SK-N-SH (cell line): Measurements from ENCODE around the gene RBMS1. TPM values are rescaled to one million over a fixed set of nuclear protein-coding genes. Genes with fewer than 3 reads are reported as not detected.

Experiments used
- CTCF ChIA-PET: fragments of 300-600, 350-600 bp; formaldehyde crosslinking; extraction: SDS; loops from one replicate; lab custom pipeline; 2021; lab: Yijun Ruan, JAX
- POLR2A ChIA-PET: fragments of 350-600 bp; sonication (Branson Sonifier 250); formaldehyde crosslinking; extraction: SDS; loops from one replicate; lab custom pipeline; 2020; ENCODE audit warnings: antibody characterized with exemption, inconsistent platforms; lab: Yijun Ruan, JAX
- DNase-seq: peaks from one replicate; pipeline ENCODE4 v3.0.0; 2012
- H2AFZ ChIP-seq: fragments of 200-600 bp; sonication (generic); 2 replicates; pipeline ENCODE4 v1.8.1; 2016; ENCODE audit warnings: antibody characterized with exemption, mild to moderate bottlenecking, low read depth
- H3F3A ChIP-seq: fragments of 200-600 bp; sonication (generic); replicated peaks from 2 replicates; pipeline ENCODE3; 2016; ENCODE audit warnings: antibody characterized with exemption, mild to moderate bottlenecking; ENCODE audit not compliant: insufficient read depth
- H3K27ac ChIP-seq, 2 experiments: fragments of 200-500 bp in 1 of 2; fragments of 200-600 bp in 1 of 2; sonication (Bioruptor generic) in 1 of 2; sonication (generic), shearing (Covaris generic) in 1 of 2; 2 replicates each; pipeline versions ENCODE4 v1.5.1 to v1.6.1; 2014 to 2016; ENCODE audit warnings: low read depth in 2 of 2, inconsistent platforms in 1 of 2, low read length in 1 of 2, mild to moderate bottlenecking in 1 of 2, mixed read lengths in 1 of 2
- H3K27me3 ChIP-seq: fragments of 200-600 bp; sonication (generic), shearing (Covaris generic); 2 replicates; pipeline ENCODE4 v1.6.1; 2016; ENCODE audit warnings: mixed run types; ENCODE audit not compliant: insufficient read depth
- H3K36me3 ChIP-seq, 2 experiments: fragments of 200-500 bp in 1 of 2; fragments of 200-600 bp in 1 of 2; sonication (Bioruptor generic) in 1 of 2; sonication (generic) in 1 of 2; replicated peaks in 1 of 2; 2 replicates each; pipeline versions ENCODE3 to v1.5.1; 2014 to 2016; ENCODE audit warnings: low read length in 1 of 2, mild to moderate bottlenecking in 1 of 2; ENCODE audit not compliant: insufficient read depth in 2 of 2, control insufficient read depth in 1 of 2
- H3K4me1 ChIP-seq, 2 experiments: fragments of 200-500 bp in 1 of 2; fragments of 200-600 bp in 1 of 2; sonication (Bioruptor generic) in 1 of 2; sonication (generic), shearing (Covaris generic) in 1 of 2; 2 replicates each; pipeline versions ENCODE4 v1.5.1 to v1.6.1; 2014 to 2016; ENCODE audit warnings: low read depth in 1 of 2, low read length in 1 of 2, mixed run types in 1 of 2; ENCODE audit not compliant: insufficient read depth in 2 of 2, control insufficient read depth in 1 of 2
- H3K4me2 ChIP-seq: fragments of 200-600 bp; sonication (generic), shearing (Covaris generic); 2 replicates; pipeline ENCODE4 v1.6.1; 2017; ENCODE audit warnings: mixed run types
- H3K4me3 ChIP-seq, 2 experiments: fragments of 200-500 bp in 1 of 2; fragments of 200-600 bp in 1 of 2; sonication (Bioruptor generic) in 1 of 2; sonication (generic), shearing (Covaris generic) in 1 of 2; 2 replicates each; pipeline versions ENCODE4 v1.5.1 to v1.8.1; 2014 to 2016; ENCODE audit warnings: low read depth in 2 of 2, inconsistent platforms in 1 of 2, low read length in 1 of 2, mild to moderate bottlenecking in 1 of 2, mixed read lengths in 1 of 2, moderate library complexity in 1 of 2
- H3K79me2 ChIP-seq: fragments of 200-600 bp; sonication (generic); 2 replicates; pipeline ENCODE4 v1.8.1; 2017; ENCODE audit warnings: mild to moderate bottlenecking; ENCODE audit not compliant: insufficient read depth
- H3K9ac ChIP-seq: fragments of 200-600 bp; sonication (generic); 2 replicates; pipeline ENCODE4 v1.6.1; 2017; ENCODE audit warnings: mixed run types
- H3K9me2 ChIP-seq: fragments of 200-600 bp; sonication (generic); 2 replicates; pipeline ENCODE4 v1.6.1; 2017; ENCODE audit warnings: mixed run types
- H3K9me3 ChIP-seq: fragments of 200-600 bp; sonication (generic); 2 replicates; pipeline ENCODE4 v1.6.1; 2017; ENCODE audit warnings: mixed run types, mild to moderate bottlenecking, moderate library complexity
- H4K20me1 ChIP-seq: fragments of 200-600 bp; sonication (generic); 2 replicates; pipeline ENCODE4 v1.6.1; 2017; ENCODE audit warnings: mild to moderate bottlenecking, mixed run types; ENCODE audit not compliant: insufficient read depth
- CHD2 ChIP-seq: fragments of 150-350 bp; IDR thresholded peaks from 2 replicates; pipeline ENCODE4 v1.6.1; 2018; ENCODE audit warnings: low read length; ENCODE audit not compliant: partially characterized antibody
- EZH2phosphoT487 ChIP-seq: fragments of 200-600 bp; sonication (generic); IDR thresholded peaks from 2 replicates; pipeline ENCODE4 v1.6.1; 2017; ENCODE audit warnings: low read depth, mixed run types, mild to moderate bottlenecking, antibody characterized with exemption, moderate library complexity, borderline replicate concordance
- FOSL2 ChIP-seq: IDR thresholded peaks from 2 replicates; pipeline ENCODE4 v1.4.0; 2012; ENCODE audit warnings: low read depth, mild to moderate bottlenecking, moderate library complexity, borderline replicate concordance
- FOXJ3 ChIP-seq: sonication (generic); formaldehyde crosslinking; IDR thresholded peaks from 2 replicates; pipeline ENCODE4 v1.5.1; 2020; ENCODE audit warnings: mild to moderate bottlenecking, missing genetic modification reagents
- FOXM1 ChIP-seq: IDR thresholded peaks from 2 replicates; pipeline ENCODE4 v1.4.0; 2012; ENCODE audit warnings: low read depth, mild to moderate bottlenecking
- GABPA ChIP-seq: IDR thresholded peaks from 2 replicates; pipeline ENCODE4 v1.4.0; 2012; ENCODE audit warnings: low read depth, mild to moderate bottlenecking
- GATA2 ChIP-seq: sonication (generic); formaldehyde crosslinking; IDR thresholded peaks from 2 replicates; pipeline ENCODE4 v1.5.0; 2020; ENCODE audit warnings: mild to moderate bottlenecking, missing genetic modification reagents
- IRF3 ChIP-seq: fragments of 150-350 bp; IDR thresholded peaks from 2 replicates; pipeline ENCODE4 v1.6.1; 2016; ENCODE audit warnings: mild to moderate bottlenecking, low read depth, low read length
- NFIC ChIP-seq: IDR thresholded peaks from 2 replicates; pipeline ENCODE4 v1.4.0; 2012; ENCODE audit warnings: borderline replicate concordance
- RCOR1 ChIP-seq: fragments of 150-350 bp; IDR thresholded peaks from 2 replicates; pipeline ENCODE4 v1.6.1; 2017; ENCODE audit warnings: antibody characterized with exemption, low read length
- REST ChIP-seq: IDR thresholded peaks from 2 replicates; pipeline ENCODE4 v1.6.1; 2012; ENCODE audit warnings: mild to moderate bottlenecking, low read depth, low read length, moderate library complexity
- SIN3A ChIP-seq: IDR thresholded peaks from 2 replicates; pipeline ENCODE4 v1.6.1; 2012; ENCODE audit warnings: low read depth, mild to moderate bottlenecking, low read length, moderate library complexity, borderline replicate concordance
- SMC3 ChIP-seq: IDR thresholded peaks from 2 replicates; pipeline ENCODE4 v1.6.1; 2012; ENCODE audit warnings: low read depth, low read length, improper control_type of control experiment
- TCF12 ChIP-seq: IDR thresholded peaks from 2 replicates; pipeline ENCODE4 v1.4.0; 2012
- TEAD4 ChIP-seq: IDR thresholded peaks from 2 replicates; pipeline ENCODE4 v1.4.0; 2012; ENCODE audit warnings: mild to moderate bottlenecking, borderline replicate concordance; ENCODE audit not compliant: insufficient read depth
- USF1 ChIP-seq: IDR thresholded peaks from 2 replicates; pipeline ENCODE4 v1.4.0; 2012; ENCODE audit warnings: low read depth, borderline replicate concordance
- USF2 ChIP-seq: fragments of 150-350 bp; IDR thresholded peaks from 2 replicates; pipeline ENCODE4 v1.6.1; 2017; ENCODE audit warnings: antibody characterized with exemption, low read length, low read depth, borderline replicate concordance
- WGBS: methylation state at CpG from one replicate; pipeline ENCODE4 v1.1.6; 2017; ENCODE audit warnings: low lambda C conversion rate; 5-methylcytosine and 5-hydroxymethylcytosine counted together
- polyA plus RNA-seq, 3 experiments: library from polyadenylated mRNA; depleted of rRNA; stranded (reverse); fragments of >200 nt; gene quantifications; 2 replicates each; pipeline ENCODE4 v1.2.3, GENCODE V29; 2012

The RBMS1 gene
- polyA plus RNA-seq, 1 of the 3 experiments (the other 2 are of a cell fraction) = 56.5 TPM

- POLR2A ChIA-PET = no interaction called here
These were observed 229.3 kb downstream of the RBMS1 start for GRCh38 chr2:160264308-160264707.

GRCh38 chr2:160261732-160262131 lies 231.9 kb downstream of the RBMS1 start:
- Histone ChIP-seq H3K27me3 (no peaks in the 10 kb centered on the region), H3K9ac (no peak overlapping the region), H3K9me3 (no peaks in the 10 kb centered on the region), H3K4me2 (no peak overlapping the region), H3K36me3 (no peaks in the 10 kb centered on the region), H3K4me1 (peaks cover 0 to 6% of the 10 kb centered on the region in 2 experiments; a peak in 1 of 4 replicates), H3K9me2 (no peaks in the 10 kb centered on the region), H3F3A (peaks cover 11% of the 10 kb centered on the region), H3K27ac (no peak overlapping the region), H2AFZ (no peak overlapping the region), H3K79me2 (no peaks in the 10 kb centered on the region), H4K20me1 (no peaks in the 10 kb centered on the region), H3K4me3 (no peak overlapping the region)
- WGBS = 96% methylated on average over 2 of the region's 2 CpGs
- no peak for DNase-seq
- CTCF ChIA-PET = interaction anchor here (1.0 to 4.5 kb wide), 4 partner anchors 9 to 709 kb away, joined by 3 to 29 read pairs (median 7); no protein-coding TSS in a partner anchor
- POLR2A ChIA-PET = no interaction called here
- TF ChIP-seq GABPA = no peak
- no peak for TF ChIP-seq USF2
- TF ChIP-seq FOSL2 = no peak
- no peak for TF ChIP-seq USF1
- TF ChIP-seq FOXJ3 = no peak
- TF ChIP-seq CHD2 = no peak
- no peak for TF ChIP-seq SMC3
- no peak for TF ChIP-seq TEAD4
- TF ChIP-seq GATA2 (CRISPR knock-in tag) = no peak
- TF ChIP-seq NFIC = no peak
- no peak for TF ChIP-seq TCF12
- TF ChIP-seq RCOR1 = no peak
- no peak for TF ChIP-seq FOXM1
- no peak for TF ChIP-seq SIN3A

More at GRCh38 chr2:160264308-160264707, 229.3 kb downstream of the RBMS1 start:
- H3K9ac ChIP-seq = no peak overlapping the region
- no peak overlapping the region for H3K4me2 ChIP-seq
- no peak for DNase-seq
- no peaks in the 10 kb centered on the region for H3K27me3 ChIP-seq
- CTCF ChIA-PET = interaction anchor here (1.3 to 4.5 kb wide), 3 partner anchors 12 to 706 kb away, joined by 4 to 29 read pairs (median 9); no protein-coding TSS in a partner anchor
- no peak for TF ChIP-seq EZH2phosphoT487
- TF ChIP-seq IRF3 = no peak
- TF ChIP-seq REST = no peak
- H3K9me3 ChIP-seq = no peaks in the 10 kb centered on the region
- H3K4me3 ChIP-seq = no peak overlapping the region
- no peak overlapping the region for H3K27ac ChIP-seq
- H3K36me3 ChIP-seq = peaks cover 0 to 3% of the 10 kb centered on the region in 2 experiments
- H3K9me2 ChIP-seq = no peaks in the 10 kb centered on the region
- WGBS = 100% methylated on average over 1 of the region's 1 CpG
- no peak overlapping the region for H2AFZ ChIP-seq
- H3K4me1 ChIP-seq = peaks cover 0 to 6% of the 10 kb centered on the region in 2 experiments; a peak in 1 of 4 replicates
- H3F3A ChIP-seq = peaks cover 29% of the 10 kb centered on the region
- no peaks in the 10 kb centered on the region for H3K79me2 ChIP-seq
- no peaks in the 10 kb centered on the region for H4K20me1 ChIP-seq
